Subcutaneous abdominal adipose tissue (tissue), 5 donors: ENCODE data around the gene KCTD11.
"Not testable (repeated sequence)": the region's sequence is repeated elsewhere in the genome, so short reads cannot be mapped to it uniquely, and the experiment has no call there.

ENCODE experiments used
- H3K27ac ChIP-seq: one replicate; pipeline ENCODE4 v1.7.0; 2013; ENCODE audit warnings: low read depth, mild to moderate bottlenecking, inconsistent platforms, low read length, moderate library complexity
- H3K27me3 ChIP-seq, 5 donors: one replicate each; pipeline ENCODE4 v1.7.0; 2013; ENCODE audit warnings: low read length in 5 of 5, inconsistent platforms in 1 of 5; ENCODE audit not compliant: control insufficient read depth in 5 of 5, insufficient read depth in 4 of 5
- H3K36me3 ChIP-seq, 5 donors: one replicate each; pipeline ENCODE4 v1.7.0; 2013; ENCODE audit warnings: low read length in 5 of 5; ENCODE audit not compliant: control insufficient read depth in 5 of 5, insufficient read depth in 5 of 5
- H3K4me1 ChIP-seq, 5 donors: one replicate each; pipeline ENCODE4 v1.7.0; 2013; ENCODE audit warnings: low read length in 5 of 5, mild to moderate bottlenecking in 3 of 5, moderate library complexity in 1 of 5; ENCODE audit not compliant: control insufficient read depth in 5 of 5, insufficient read depth in 5 of 5
- H3K4me3 ChIP-seq, 5 donors: one replicate each; pipeline ENCODE4 v1.7.0; 2013; ENCODE audit warnings: low read length in 5 of 5, low read depth in 1 of 5
- H3K9ac ChIP-seq, 5 donors: one replicate each; pipeline ENCODE4 v1.7.0; 2013; ENCODE audit warnings: low read length in 5 of 5, mild to moderate bottlenecking in 4 of 5, moderate library complexity in 3 of 5
- H3K9me3 ChIP-seq, 5 donors: one replicate each; pipeline ENCODE4 v1.7.0; 2013; ENCODE audit warnings: low read length in 5 of 5; ENCODE audit not compliant: control insufficient read depth in 5 of 5
- donor health status: healthy.
- donor health status: healthy.
- donor health status: healthy.
- donor health status: healthy.
- donor health status: healthy.

The KCTD11 gene

GRCh38 chr17:7329997-7330637 lies 21.8 kb upstream of the KCTD11 start:
- H3K4me1 ChIP-seq, result peaks cover 3 to 29% (median 20%) of the 10 kb centered on the region in 5 donors
- H3K27me3 ChIP-seq, result peaks cover 6 to 22% (median 14%) of the 10 kb centered on the region in 5 donors
- H3K9ac ChIP-seq, result peak overlapping the region; percentile 57 to 84 (median 71)

DNA sequence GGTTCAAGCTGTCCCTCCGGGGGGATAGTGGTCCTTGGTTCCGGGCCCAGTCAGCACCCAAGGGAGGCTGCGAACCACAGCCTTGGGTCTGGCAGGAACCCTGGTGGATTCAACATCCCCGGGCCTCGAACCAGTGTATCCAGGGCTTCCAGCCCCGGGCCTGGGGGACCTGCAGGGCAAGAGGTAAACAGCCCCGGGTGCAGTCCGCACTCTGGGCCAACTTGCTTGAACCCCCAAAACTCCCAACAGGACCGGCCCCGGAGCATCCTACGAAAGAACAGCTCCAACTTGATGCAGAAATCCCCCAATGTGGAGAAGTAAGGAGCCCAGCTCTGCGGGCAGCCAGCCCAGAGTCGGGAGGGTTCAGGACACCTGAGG lies 21.3 kb upstream of the KCTD11 start:
- peaks cover 0 to 16% (median 11%) of the 10 kb centered on the region in 5 donors for H3K36me3 ChIP-seq
- H3K27ac ChIP-seq, result peak overlapping the region; percentile 85
- peak overlapping the region in 4 of 5 donors; percentile 22 to 94 (median 90) for H3K4me3 ChIP-seq
- peaks cover 3 to 29% (median 20%) of the 10 kb centered on the region in 5 donors for H3K4me1 ChIP-seq
- peaks cover 8 to 25% (median 19%) of the 10 kb centered on the region in 5 donors for H3K27me3 ChIP-seq
- no peaks in the 10 kb centered on the region for H3K9me3 ChIP-seq
- H3K9ac ChIP-seq, result no peak overlapping the region

More at GRCh38 chr17:7329997-7330637, 21.8 kb upstream of the KCTD11 start:
- peaks cover 0 to 21% (median 17%) of the 10 kb centered on the region in 5 donors for H3K36me3 ChIP-seq
- peak overlapping the region; percentile 76 to 94 (median 93) for H3K4me3 ChIP-seq
- peak overlapping the region; percentile 85 for H3K27ac ChIP-seq
- H3K9me3 ChIP-seq, result no peaks in the 10 kb centered on the region

DNA sequence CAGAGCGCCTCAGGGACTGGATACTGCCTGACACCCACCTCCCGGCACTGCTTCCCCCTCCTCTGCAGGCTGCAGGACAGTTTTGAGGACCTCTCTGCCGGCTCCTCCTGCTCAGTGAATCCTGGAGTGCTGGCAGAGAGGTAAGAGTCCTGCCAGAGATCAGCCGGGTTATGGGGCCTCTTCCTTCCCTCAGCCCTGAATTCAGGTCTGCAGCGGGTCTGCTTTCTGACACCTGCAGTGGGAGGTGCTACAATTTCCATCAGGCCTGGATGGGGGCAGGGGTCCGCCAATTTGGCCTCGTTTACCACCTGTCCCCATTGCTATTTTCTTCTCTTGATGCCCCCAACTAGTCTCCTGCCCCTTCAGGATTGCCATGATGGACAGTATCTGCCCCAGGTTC lies 19.9 kb upstream of the KCTD11 start:
- H3K4me3 ChIP-seq, result no peak overlapping the region
- peaks cover 3 to 29% (median 20%) of the 10 kb centered on the region in 5 donors for H3K4me1 ChIP-seq
- H3K9ac ChIP-seq, result no peak overlapping the region
- H3K27ac ChIP-seq, result no peak overlapping the region
- peaks cover 0 to 3% (median 0%) of the 10 kb centered on the region in 5 donors for H3K36me3 ChIP-seq
- no peaks in the 10 kb centered on the region for H3K9me3 ChIP-seq
- peaks cover 15 to 35% (median 29%) of the 10 kb centered on the region in 5 donors for H3K27me3 ChIP-seq

GRCh38 chr17:7332600-7333069 lies 19.3 kb upstream of the KCTD11 start:
- H3K4me1 ChIP-seq, result peaks cover 3 to 26% (median 20%) of the 10 kb centered on the region in 5 donors
- H3K9me3 ChIP-seq, result not testable (repeated sequence)

DNA sequence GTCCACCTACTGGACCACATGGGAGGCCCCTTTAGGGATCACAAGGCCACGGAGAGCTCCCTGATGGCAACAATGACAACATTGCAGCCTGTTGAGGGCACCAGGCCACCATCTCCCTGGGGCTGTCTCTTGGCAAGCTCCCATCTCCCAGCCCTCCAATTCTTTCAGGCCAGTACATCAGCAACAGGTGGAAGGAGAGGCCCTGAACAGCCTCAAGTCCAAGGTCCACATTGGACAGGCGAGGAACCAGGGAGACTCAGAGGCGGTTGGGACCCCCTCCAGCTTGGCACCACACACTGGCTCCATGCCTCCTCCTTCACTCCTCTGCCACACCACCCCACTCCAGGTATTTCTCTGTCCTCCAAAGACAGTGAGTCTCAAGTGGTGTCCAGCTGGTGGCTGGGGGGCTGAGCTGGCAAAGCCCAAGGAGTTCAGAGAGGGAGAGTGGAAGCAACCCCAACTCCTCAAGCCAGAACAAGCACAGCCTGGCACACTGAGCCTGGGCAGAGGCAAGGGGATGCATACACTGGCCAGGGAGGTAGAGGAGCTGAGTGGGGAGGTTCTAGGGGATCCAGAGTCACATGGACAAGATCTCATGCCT lies 16.9 kb upstream of the KCTD11 start:
- Histone ChIP-seq H3K9me3 (no peaks in the 10 kb centered on the region), H3K27me3 (peaks cover 15 to 37% (median 29%) of the 10 kb centered on the region in 5 donors), H3K27ac (no peak overlapping the region), H3K9ac (no peak overlapping the region), H3K4me3 (no peak overlapping the region), H3K36me3 (no peaks in the 10 kb centered on the region), H3K4me1 (peaks cover 0 to 8% (median 6%) of the 10 kb centered on the region in 5 donors)

More at GRCh38 chr17:7332600-7333069, 19.3 kb upstream of the KCTD11 start:
- not testable (repeated sequence) for H3K27ac ChIP-seq, H3K9ac ChIP-seq, H3K4me3 ChIP-seq, H3K36me3 ChIP-seq
- H3K27me3 ChIP-seq, result peaks cover 15 to 37% (median 29%) of the 10 kb centered on the region in 5 donors

DNA sequence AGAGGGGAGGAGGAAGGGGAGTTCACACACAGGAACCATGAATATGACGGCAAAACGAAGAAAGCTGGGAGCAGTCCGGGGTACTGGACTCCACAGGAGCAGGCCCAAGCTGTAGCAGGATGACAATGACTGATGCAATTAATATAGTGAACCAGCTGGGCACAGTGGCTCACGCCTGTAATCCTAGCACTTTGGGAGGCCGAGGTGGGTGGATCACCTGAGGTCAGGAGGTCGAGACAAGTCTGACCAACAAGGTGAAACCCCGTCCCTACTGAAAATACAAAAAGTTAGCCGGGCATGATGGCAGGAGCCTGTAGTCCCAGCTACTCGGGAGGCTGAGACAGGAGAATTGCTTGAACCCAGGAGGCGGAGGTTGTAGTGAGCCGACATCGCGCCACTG lies 16.2 kb upstream of the KCTD11 start:
- H3K9me3 ChIP-seq, H3K9ac ChIP-seq, H3K27ac ChIP-seq, H3K36me3 ChIP-seq, H3K4me3 ChIP-seq, H3K4me1 ChIP-seq: not testable (repeated sequence)
- H3K27me3 ChIP-seq, result peaks cover 15 to 37% (median 29%) of the 10 kb centered on the region in 5 donors

DNA sequence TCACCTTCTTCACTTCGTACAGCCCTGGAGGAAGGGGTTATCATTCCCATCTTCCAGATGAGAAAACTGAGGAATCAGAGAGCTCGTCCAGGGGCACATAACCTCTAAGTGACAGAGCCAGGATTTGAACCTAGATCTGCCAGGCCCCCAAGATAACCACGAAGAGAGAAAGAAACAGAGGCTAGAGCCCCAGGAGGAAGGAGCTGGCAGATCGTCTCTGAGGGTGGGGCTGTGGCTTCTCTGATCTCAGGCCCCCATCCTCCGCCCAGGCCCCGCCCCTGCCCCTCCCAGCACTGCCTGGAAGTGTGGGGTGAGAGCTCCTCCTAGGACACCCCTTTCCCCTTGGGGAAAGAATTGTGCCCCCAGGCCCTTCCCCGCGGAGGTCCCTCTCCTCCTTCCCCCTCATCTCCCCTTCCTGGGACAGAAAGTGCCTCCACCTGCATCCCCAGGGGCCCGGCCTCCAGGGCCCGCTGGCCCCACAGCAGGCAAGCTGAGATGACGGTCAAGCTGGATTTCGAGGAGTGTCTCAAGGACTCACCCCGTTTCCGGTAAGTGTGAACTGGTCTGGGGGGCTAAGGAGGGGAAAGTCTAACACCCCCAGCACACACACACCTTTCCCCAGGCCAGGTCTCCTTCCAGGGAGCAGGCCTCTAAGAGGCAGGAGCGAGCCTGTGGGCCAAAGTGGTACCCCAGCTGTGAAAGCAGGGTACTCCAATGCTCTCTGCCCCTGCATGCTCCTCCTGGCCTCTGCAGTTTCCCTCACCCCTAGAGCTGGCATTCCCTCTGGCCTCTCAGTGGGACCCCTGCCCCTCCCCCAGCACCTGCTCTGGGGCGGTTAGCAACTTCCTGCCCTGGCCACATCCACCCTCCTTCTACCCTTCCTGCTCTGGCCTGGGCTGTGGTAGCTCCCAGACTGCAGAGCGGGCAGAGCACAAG lies 15.5 kb upstream of the KCTD11 start, which contains the start of gene ACAP1:
Gene ACAP1 (plus strand): TSS at position 290 of the 936 bp plus-strand sequence. CDS start 206 bp downstream, at position 496.
- no peaks in the 10 kb centered on the region for H3K4me1 ChIP-seq
- peak within 1 kb of the TSS in 2 of 5 donors; percentile 25 to 26 for H3K4me3 ChIP-seq
- no peak within 1 kb of the TSS for H3K27ac ChIP-seq
- no peaks in the 10 kb centered on the region for H3K9me3 ChIP-seq
- H3K27me3 ChIP-seq, result peaks cover 17 to 37% (median 29%) of the 10 kb centered on the region in 5 donors
- no peaks in the 10 kb centered on the region for H3K36me3 ChIP-seq
- H3K9ac ChIP-seq, result peak within 1 kb of the TSS in 1 of 5 donors; percentile 23

DNA sequence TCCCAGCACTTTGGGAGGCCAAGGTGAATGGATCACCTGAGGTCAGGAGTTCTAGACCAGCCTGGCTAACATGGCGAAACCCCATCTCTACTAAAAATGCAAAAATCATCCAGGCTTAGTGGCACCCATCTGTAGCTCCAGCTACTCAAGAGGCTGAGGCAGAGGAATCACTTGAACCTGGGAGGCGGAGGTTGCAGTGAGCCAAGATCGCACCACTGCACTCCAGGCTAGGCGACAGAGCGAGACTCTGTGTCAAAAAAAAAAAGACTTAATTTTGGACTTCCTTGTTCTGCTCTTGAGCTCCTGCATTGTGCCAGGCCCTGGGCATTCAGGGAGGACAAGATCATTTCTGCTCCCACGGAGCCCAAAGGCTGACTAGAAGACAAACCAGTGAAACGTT lies 14.4 kb upstream of the KCTD11 start:
- not testable (repeated sequence) for H3K27ac ChIP-seq, H3K9ac ChIP-seq, H3K9me3 ChIP-seq, H3K4me3 ChIP-seq, H3K36me3 ChIP-seq, H3K4me1 ChIP-seq
- H3K27me3 ChIP-seq, result peaks cover 23 to 37% (median 31%) of the 10 kb centered on the region in 5 donors

- Histone ChIP-seq H3K4me3 (no peak overlapping the region), H3K27me3 (peaks cover 16 to 24% (median 20%) of the 10 kb centered on the region in 5 donors), H3K9ac (no peak overlapping the region), H3K36me3 (no peaks in the 10 kb centered on the region), H3K9me3 (no peaks in the 10 kb centered on the region), H3K27ac (no peak overlapping the region), H3K4me1 (peaks cover 0 to 4% (median 0%) of the 10 kb centered on the region in 5 donors)
Observed at GRCh38 chr17:7340179-7340578, 11.8 kb upstream of the KCTD11 start.
